Head of caudate nucleus (tissue), 42 donors: ENCODE results near the gene HIGD1C.
"Not testable (repeated sequence)": the region's sequence is repeated elsewhere in the genome, so short reads cannot be mapped to it uniquely, and the experiment has no call there.

Experiments used
- DNase-seq, 42 donors: peaks; one replicate each; pipeline versions ENCODE4 v3.0.0 to v3.0.0-alpha.2; 2020 to 2021; ENCODE audit warnings: mixed read lengths in 7 of 42
- intact Hi-C: fragments of 100-400 bp; cut with DNase I; formaldehyde crosslinking; loops from one replicate; pipeline ENCODE4 v1.15.0; 2022

Gene HIGD1C

DNA sequence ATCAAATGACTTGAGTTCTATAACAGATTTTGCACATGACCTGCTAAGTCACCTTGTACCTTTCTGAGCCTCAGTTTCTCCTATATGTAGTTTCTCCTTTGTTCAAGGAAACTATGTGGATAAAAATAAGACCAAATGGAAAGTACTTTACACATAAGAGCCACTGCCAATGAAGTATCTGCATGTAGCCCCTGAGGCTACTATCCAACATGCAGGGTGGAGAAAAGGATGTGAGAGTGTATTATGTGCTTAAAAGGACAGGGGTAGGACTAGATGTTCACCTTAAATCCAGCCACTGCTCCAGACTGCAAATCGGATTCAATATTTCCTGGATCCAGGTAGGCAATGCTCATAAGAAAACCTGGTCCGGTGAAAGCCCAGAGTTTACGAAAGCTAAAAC, 52.7 kb downstream of the HIGD1C start:
- intact Hi-C loops = no loop called here
- no peak for DNase-seq

DNA sequence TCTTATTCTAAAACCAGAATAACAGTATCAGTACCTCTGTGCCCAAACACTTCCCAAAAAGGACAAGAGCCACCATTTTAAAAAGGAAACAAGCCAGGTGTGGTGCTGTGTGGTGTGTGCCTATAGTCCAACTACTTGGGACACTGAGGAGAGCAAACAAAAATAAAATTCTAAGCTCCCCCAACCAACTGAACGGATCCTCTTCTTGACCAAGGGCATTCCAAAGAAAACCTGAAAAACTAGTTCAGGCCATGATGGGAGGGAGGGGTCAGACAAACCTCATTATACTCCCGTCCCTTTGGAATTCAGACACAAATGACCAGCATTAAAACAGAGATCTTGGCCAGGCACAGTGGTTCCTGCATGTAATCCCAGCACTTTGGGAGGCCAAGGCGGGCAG, 53.3 kb downstream of the HIGD1C start:
- no peak for DNase-seq
- intact Hi-C loops = no loop called here

DNA sequence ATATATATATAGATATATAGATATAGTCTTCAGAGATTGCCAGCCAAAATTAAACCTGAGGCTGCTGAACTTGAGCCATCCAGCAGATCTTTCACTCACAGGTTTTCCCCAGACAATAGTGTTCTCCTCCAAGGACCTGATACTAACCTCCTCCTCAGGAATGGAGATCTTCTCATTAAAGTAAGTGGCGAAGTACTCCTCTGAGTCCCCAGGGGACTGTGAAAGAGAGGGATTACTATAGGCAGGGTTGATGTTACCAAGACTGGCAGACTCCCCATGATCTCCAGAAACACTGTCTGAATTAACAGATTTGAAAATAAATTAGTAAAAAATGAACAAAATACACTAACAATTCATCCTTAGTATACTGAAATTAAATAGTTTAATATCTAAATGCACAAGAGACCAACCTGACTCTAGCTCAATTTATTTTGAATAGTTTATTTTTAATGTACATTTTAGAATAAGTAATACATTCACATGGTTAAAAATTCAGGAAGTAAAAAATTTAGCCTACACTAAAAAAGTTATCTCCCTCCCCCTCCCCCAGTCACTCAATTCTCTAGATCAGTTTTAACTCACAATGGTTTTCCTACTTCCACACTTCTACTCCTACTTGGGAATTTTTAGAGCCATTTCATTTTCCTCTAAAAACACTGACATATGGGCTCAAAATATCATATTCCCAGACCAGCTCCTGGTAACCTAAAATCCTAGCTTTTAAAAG, 56.1 kb downstream of the HIGD1C start:
- DNase-seq = no peak

DNA sequence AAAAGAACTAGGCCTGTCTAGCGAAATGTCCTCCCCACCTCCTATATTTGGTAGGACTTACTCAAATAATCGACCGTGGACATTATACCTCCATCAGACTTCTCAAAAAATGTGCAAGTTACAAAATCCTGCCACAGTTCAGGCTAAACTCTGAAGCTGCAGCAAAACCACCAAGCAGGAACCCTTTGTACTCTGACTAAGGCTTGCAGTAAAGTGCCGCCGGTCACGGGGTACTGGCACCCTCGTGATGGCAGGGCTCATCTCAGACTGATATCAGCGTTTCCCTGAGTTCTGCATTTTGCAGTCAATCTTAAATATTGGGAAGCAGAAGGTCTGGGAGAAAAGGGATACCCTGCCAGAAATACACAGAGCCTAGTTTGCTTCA, 56.7 kb downstream of the HIGD1C start:
- intact Hi-C loops = no loop called here
- peak; percentile 71 to 96 (median 90) for DNase-seq

More for the DNA sequence above, 56.1 kb downstream of the HIGD1C start:
- intact Hi-C loops = no loop called here

DNA sequence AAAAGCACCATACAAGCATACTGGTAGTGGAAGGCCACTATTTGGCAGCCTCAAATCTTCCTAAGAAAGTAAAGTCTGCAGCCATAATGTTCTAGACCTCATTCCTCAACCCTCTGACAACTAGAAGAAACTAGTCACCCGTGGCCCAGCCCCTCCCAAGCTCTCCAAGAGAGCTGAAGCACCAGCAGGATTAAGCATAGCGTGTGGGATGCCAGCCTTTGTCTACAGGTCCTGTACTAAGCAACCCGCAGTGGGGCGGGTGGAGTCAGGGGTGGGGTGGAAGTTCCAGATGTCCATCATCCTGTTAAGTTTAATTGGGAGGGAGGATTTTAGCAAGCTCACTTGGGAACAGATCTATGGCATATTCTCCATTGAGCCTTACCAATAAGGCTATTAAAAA, 59.6 kb downstream of the HIGD1C start:
- peak in 1 of 42 donors; percentile 46 for DNase-seq
- intact Hi-C loops = no loop called here

DNA sequence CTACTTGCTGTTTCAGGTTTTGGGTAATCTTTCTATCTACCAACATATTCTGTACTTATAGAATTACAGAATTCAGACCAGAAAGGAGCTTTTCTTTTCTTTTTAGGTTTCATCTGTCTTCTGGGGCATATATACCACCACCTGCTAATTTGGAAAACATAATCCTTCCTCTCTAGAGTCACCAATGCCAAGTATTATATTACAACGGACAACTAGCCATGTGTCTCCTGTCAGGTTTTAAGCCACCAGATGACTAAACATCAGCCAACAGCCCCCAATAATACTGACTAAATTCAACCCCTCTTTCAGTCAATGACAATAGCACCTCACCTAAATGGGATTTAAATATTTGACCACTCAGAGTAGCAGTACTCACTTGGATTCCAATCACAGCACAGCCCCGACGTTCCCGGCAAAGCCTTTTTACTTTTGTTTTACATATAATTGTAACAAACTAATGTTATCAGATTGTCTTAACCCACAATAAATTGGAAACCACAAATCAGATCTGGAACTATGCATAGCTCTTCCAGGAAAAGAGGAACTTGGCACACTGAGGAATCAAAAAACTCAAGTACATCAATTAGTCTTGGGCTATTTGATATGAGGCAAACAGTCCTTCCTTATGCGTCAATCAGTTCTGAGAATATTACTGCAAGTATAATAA, 60.4 kb downstream of the HIGD1C start:
- intact Hi-C loops = no loop called here
- no peak for DNase-seq

DNA sequence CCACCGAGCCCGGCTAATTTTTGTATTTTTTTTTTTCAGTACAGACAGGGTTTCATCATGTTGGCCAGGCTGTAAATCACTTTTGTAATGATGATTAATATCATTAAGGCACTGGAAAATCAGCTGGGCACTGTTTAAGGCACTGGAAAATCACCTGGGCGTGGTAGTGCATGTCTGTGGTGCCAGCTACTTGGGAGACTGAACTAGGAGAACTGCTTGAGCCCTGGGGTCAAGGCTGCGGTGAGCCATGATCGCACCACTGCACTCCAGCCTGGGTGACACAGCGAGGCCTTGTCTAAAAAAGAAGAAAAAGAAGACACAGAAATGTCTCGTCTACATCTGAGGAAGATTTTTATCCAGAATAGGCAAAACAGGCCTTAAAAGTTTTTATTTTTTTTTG, 61.1 kb downstream of the HIGD1C start:
- no peak for DNase-seq
- intact Hi-C loops = no loop called here

DNA sequence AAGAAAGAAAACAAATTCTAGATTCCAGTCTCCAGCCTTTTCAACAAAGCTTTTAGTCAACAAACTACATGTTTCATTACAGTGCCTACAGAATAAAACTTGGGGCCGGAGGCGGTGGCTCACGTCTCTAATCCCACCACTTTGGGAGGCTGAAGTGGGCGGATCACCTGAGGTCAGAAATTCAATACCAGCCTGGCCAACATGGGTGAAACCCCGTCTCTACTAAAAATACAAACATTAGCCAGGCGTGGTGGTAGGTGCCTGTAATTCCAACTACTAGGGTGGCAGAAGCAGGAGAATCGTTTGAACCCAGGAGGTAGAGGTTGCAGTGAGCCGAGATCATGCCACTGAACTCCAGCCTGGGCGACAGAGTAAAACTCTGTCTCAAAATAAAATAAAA, 62.1 kb downstream of the HIGD1C start:
- DNase-seq, intact Hi-C loops: not testable (repeated sequence)

DNA sequence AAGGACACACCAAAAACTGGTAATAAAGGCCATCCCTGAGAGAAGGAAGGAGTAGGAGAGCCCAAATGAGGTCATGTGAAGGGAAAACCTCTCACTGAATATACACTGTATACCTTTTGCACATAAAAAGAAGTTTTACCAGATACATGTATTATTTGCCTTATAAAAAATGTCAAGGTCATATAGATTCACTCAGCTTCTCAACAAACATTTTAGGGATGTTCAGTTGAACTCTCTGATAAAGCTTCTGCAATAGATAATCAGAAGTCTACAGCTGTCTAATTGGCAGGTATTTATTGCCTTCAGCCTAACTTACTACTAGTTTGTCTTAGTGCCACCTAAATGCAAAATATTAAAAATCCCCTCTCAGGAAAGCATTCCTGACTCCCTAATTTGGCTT, 65.1 kb downstream of the HIGD1C start:
- intact Hi-C loops = no loop called here
- DNase-seq = no peak

DNA sequence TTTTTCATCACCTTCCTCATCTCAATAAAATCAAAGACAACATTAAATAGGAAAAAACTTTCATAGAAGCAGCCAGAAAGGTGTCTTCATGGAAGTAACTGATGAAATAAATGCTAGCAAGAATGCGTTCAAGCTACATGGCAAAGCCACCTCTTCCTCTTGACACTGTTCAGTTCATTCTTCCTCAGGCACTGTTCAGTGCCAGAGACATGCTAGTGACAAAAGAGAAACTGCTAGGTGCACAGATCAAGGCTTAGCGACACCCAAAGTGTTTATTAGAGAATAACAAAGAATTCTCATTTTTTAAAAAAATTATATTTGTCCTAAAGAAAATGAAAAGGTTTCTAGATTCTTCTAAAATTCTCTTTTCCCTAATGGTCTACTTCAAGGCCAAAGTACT, 66.6 kb downstream of the HIGD1C start:
- intact Hi-C loops = no loop called here

DNA sequence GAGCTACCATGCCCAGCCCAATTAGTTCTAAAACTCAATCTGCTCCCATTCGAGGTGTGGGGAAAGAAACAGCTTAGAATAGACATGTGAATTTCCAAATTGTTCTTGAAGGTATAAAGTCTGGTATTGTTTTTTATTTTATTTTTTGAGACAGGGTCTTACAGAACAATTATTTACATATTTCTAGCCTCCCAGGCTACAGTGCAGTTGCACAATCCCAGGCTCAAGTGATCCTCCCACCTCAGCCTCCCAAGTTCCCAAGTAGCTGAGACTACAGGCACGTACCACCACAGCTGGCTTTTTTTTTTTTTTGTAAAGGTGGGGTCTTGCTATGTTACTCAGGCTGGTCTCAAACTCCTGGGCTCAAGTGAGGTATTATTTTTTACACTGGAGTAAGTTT, 67.6 kb downstream of the HIGD1C start:
- intact Hi-C loops = loop anchor here (10.0 kb wide), 2 partner anchors 95 to 255 kb away; partner anchors contain the start of gene ATF1
- DNase-seq = no peak

More for the DNA sequence above, 66.6 kb downstream of the HIGD1C start:
- no peak for DNase-seq
